Measurements from ENCODE around the gene LILRA6. TPM values are rescaled to one million over a fixed set of nuclear protein-coding genes. Genes with fewer than 3 reads are reported as not detected.
A peak's percentile ranks its signal among the peaks of the same experiment; 100 is the strongest.
"Not testable (repeated sequence)": the region's sequence is repeated elsewhere in the genome, so short reads cannot be mapped to it uniquely, and the experiment has no call there.

LILRA6 gene
- total and polyA plus RNA-seq, 4 experiments from 2014 or later: 0.73 to 2.9 (median 1.2) TPM; not detected in 1

GRCh38 chr19:54281007-54281728 lies 38.6 kb upstream of the LILRA6 start, which contains the start of gene LILRB2:
Gene LILRB2 (minus strand): TSS chr19:54281110. CDS start chr19:54280496, 614 bp downstream.
- ChIA-PET CTCF (ENCODE audit: partially characterized antibody) (no interaction called here), POLR2A (ENCODE audit: partially characterized antibody) (no interaction called here)
- H3K4me1 Mint-ChIP-seq: no peaks in the 10 kb centered on the region
- Histone ChIP-seq H3K36me3 (ENCODE audit: insufficient read depth, low read length) (no peaks in the 10 kb centered on the region), H3K4me1 (ENCODE audit: insufficient read depth, low read length) (no peaks in the 10 kb centered on the region), H3K27ac (ENCODE audit: low read depth, low read length) (no peak within 1 kb of the TSS), H3K4me3 (ENCODE audit: low read length in 2 of 2) (no peak within 1 kb of the TSS), H3K9me3 (ENCODE audit: control insufficient read depth in 1 of 2, low read length in 2 of 2) (no peaks in the 10 kb centered on the region), H3K27me3 (ENCODE audit: insufficient read depth, low read length) (no peaks in the 10 kb centered on the region)
- H3K36me3 Mint-ChIP-seq: no peaks in the 10 kb centered on the region
- intact Hi-C loops (cut with micrococcal nuclease): no loop called here
- H3K4me3 Mint-ChIP-seq: no peak within 1 kb of the TSS
- H3K27ac Mint-ChIP-seq: peak within 1 kb of the TSS in 1 of 7 donors; percentile 1
- H3K9me3 Mint-ChIP-seq: no peaks in the 10 kb centered on the region
- peaks cover 27 to 37% of the 10 kb centered on the region in 2 donors for H3K27me3 Mint-ChIP-seq
- no peak for DNase-seq

DNA sequence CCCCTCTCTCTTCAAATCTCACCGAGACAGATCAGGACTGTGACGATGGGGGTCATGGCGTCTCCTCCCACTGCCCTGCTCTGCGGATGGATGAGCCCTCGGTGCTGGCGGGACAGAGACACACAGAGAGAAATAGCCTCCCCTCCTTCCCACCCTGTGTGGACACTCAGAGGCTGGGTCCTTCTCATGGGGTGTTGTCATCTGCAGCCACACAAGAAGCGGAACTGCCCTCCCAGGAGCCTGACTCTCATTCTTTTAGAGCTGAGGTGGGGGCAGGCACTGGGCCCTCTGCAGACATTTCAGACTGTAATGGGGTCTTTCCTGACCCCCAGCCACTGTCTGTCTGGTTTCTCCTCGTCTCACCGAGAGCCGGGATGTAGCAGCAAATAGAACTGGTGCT lies 37.9 kb upstream of the LILRA6 start:
- H3K27me3 Mint-ChIP-seq: peaks cover 27 to 37% of the 10 kb centered on the region in 2 donors
- intact Hi-C loops (cut with micrococcal nuclease): not testable (repeated sequence)

GRCh38 chr19:54280025-54280424 lies 37.4 kb upstream of the LILRA6 start:
- not testable (repeated sequence) for DNase-seq

More for the DNA sequence above, 37.9 kb upstream of the LILRA6 start:
- H3K9me3 ChIP-seq (ENCODE audit: control insufficient read depth in 1 of 2, low read length in 2 of 2); CTCF ChIA-PET (ENCODE audit: partially characterized antibody); H3K27ac Mint-ChIP-seq; H3K27me3 ChIP-seq (ENCODE audit: insufficient read depth, low read length); H3K9me3 Mint-ChIP-seq; H3K4me3 ChIP-seq (ENCODE audit: low read length in 2 of 2); DNase-seq; POLR2A ChIA-PET (ENCODE audit: partially characterized antibody); H3K4me1 Mint-ChIP-seq; H3K36me3 ChIP-seq (ENCODE audit: insufficient read depth, low read length); H3K4me3 Mint-ChIP-seq; H3K36me3 Mint-ChIP-seq; H3K27ac ChIP-seq (ENCODE audit: low read depth, low read length); H3K4me1 ChIP-seq (ENCODE audit: insufficient read depth, low read length): not testable (repeated sequence)

DNA sequence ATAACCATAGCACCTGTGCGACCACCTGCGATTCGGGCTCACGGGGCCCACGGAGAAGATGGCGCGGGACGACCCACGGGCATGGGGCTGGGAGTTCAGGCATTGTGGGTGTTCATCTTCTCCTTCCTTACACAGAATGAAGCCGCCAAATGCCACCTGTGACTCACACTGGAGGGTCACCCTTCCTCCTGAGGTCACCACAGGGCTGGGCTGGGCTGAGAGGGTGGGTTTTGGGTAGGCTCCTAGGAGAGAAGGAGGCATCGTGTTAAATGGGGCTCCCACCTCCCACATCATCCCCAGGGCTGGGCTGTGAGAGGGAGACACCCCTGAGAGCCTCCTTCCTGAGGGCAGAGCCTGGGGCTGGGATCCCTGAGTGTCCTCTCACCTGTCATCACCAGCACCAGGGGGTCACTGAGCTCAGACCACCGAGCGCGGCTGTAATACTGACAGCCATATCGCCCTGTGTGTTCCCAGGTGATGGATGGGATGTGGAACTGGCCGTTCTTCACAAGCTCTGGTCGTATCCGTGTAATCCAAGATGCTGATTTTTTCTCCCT lies 36.9 kb upstream of the LILRA6 start:
- Mint-ChIP-seq H3K9me3 (no peaks in the 10 kb centered on the region), H3K4me3 (no peak overlapping the region), H3K4me1 (no peaks in the 10 kb centered on the region), H3K27me3 (peaks cover 26 to 33% of the 10 kb centered on the region in 2 donors), H3K36me3 (no peaks in the 10 kb centered on the region), H3K27ac (peak overlapping the region in 1 of 7 donors; percentile 57)
- ChIA-PET POLR2A (ENCODE audit: partially characterized antibody) (no interaction called here), CTCF (ENCODE audit: partially characterized antibody) (no interaction called here)
- intact Hi-C loops (cut with micrococcal nuclease): no loop called here
- H3K27ac ChIP-seq (ENCODE audit: low read depth, low read length): no peak overlapping the region
- no peaks in the 10 kb centered on the region for H3K36me3 ChIP-seq (ENCODE audit: insufficient read depth, low read length)
- no peak for DNase-seq
- no peak overlapping the region for H3K4me3 ChIP-seq (ENCODE audit: low read length in 2 of 2)
- H3K27me3 ChIP-seq (ENCODE audit: insufficient read depth, low read length): no peaks in the 10 kb centered on the region
- H3K9me3 ChIP-seq (ENCODE audit: control insufficient read depth in 1 of 2, low read length in 2 of 2): no peaks in the 10 kb centered on the region
- no peaks in the 10 kb centered on the region for H3K4me1 ChIP-seq (ENCODE audit: insufficient read depth, low read length)

More at GRCh38 chr19:54280025-54280424, 37.4 kb upstream of the LILRA6 start:
- H3K27ac ChIP-seq (ENCODE audit: low read depth, low read length); intact Hi-C loops (cut with micrococcal nuclease); H3K27me3 ChIP-seq (ENCODE audit: insufficient read depth, low read length); H3K36me3 Mint-ChIP-seq; CTCF ChIA-PET (ENCODE audit: partially characterized antibody); H3K4me3 ChIP-seq (ENCODE audit: low read length in 2 of 2); POLR2A ChIA-PET (ENCODE audit: partially characterized antibody); H3K36me3 ChIP-seq (ENCODE audit: insufficient read depth, low read length); H3K4me3 Mint-ChIP-seq; H3K4me1 Mint-ChIP-seq; H3K4me1 ChIP-seq (ENCODE audit: insufficient read depth, low read length); H3K9me3 ChIP-seq (ENCODE audit: control insufficient read depth in 1 of 2, low read length in 2 of 2); H3K9me3 Mint-ChIP-seq: not testable (repeated sequence)
- Mint-ChIP-seq H3K27ac (peak overlapping the region in 1 of 7 donors; percentile 57), H3K27me3 (peaks cover 27 to 37% of the 10 kb centered on the region in 2 donors)

GRCh38 chr19:54278571-54279195 lies 36.1 kb upstream of the LILRA6 start:
- H3K9me3 Mint-ChIP-seq; POLR2A ChIA-PET (ENCODE audit: partially characterized antibody); H3K27ac ChIP-seq (ENCODE audit: low read depth, low read length); H3K4me1 ChIP-seq (ENCODE audit: insufficient read depth, low read length); H3K27ac Mint-ChIP-seq; CTCF ChIA-PET (ENCODE audit: partially characterized antibody); H3K36me3 ChIP-seq (ENCODE audit: insufficient read depth, low read length); intact Hi-C loops (cut with micrococcal nuclease); H3K4me3 ChIP-seq (ENCODE audit: low read length in 2 of 2); DNase-seq; H3K4me3 Mint-ChIP-seq; H3K27me3 ChIP-seq (ENCODE audit: insufficient read depth, low read length); H3K4me1 Mint-ChIP-seq; H3K36me3 Mint-ChIP-seq; H3K9me3 ChIP-seq (ENCODE audit: control insufficient read depth in 1 of 2, low read length in 2 of 2): not testable (repeated sequence)
- peaks cover 29 to 38% of the 10 kb centered on the region in 2 donors for H3K27me3 Mint-ChIP-seq

GRCh38 chr19:54278056-54278455 lies 35.5 kb upstream of the LILRA6 start:
- H3K4me3 Mint-ChIP-seq; H3K4me1 Mint-ChIP-seq; H3K4me1 ChIP-seq (ENCODE audit: insufficient read depth, low read length); H3K9me3 ChIP-seq (ENCODE audit: control insufficient read depth in 1 of 2, low read length in 2 of 2); H3K36me3 Mint-ChIP-seq; H3K27me3 ChIP-seq (ENCODE audit: insufficient read depth, low read length); H3K27ac Mint-ChIP-seq; CTCF ChIA-PET (ENCODE audit: partially characterized antibody); H3K9me3 Mint-ChIP-seq; DNase-seq; H3K27ac ChIP-seq (ENCODE audit: low read depth, low read length); H3K36me3 ChIP-seq (ENCODE audit: insufficient read depth, low read length); intact Hi-C loops (cut with micrococcal nuclease); POLR2A ChIA-PET (ENCODE audit: partially characterized antibody); H3K4me3 ChIP-seq (ENCODE audit: low read length in 2 of 2): not testable (repeated sequence)
- peaks cover 33 to 35% of the 10 kb centered on the region in 2 donors for H3K27me3 Mint-ChIP-seq

GRCh38 chr19:54277111-54277615 lies 34.6 kb upstream of the LILRA6 start:
- H3K27ac ChIP-seq (ENCODE audit: low read depth, low read length); H3K9me3 ChIP-seq (ENCODE audit: control insufficient read depth in 1 of 2, low read length in 2 of 2); H3K27ac Mint-ChIP-seq; intact Hi-C loops (cut with micrococcal nuclease); H3K4me1 ChIP-seq (ENCODE audit: insufficient read depth, low read length); H3K4me3 ChIP-seq (ENCODE audit: low read length in 2 of 2); DNase-seq; CTCF ChIA-PET (ENCODE audit: partially characterized antibody); H3K27me3 ChIP-seq (ENCODE audit: insufficient read depth, low read length); H3K4me3 Mint-ChIP-seq; H3K9me3 Mint-ChIP-seq; POLR2A ChIA-PET (ENCODE audit: partially characterized antibody); H3K4me1 Mint-ChIP-seq; H3K36me3 Mint-ChIP-seq; H3K36me3 ChIP-seq (ENCODE audit: insufficient read depth, low read length): not testable (repeated sequence)
- peaks cover 29 to 31% of the 10 kb centered on the region in 2 donors for H3K27me3 Mint-ChIP-seq
